Stomach (tissue), 9 donors: ENCODE results near the gene NR5A2. TPM values are rescaled to one million over a fixed set of nuclear protein-coding genes. Genes with fewer than 3 reads are reported as not detected.

ENCODE experiments used
- DNase-seq, 2 donors: peaks; one replicate each; pipeline versions ENCODE4 v3.0.0 to v3.0.0-alpha.2; 2013 to 2019
- H3K27ac ChIP-seq, 5 donors: fragments of 200-600 bp in 4 of 5; sonication (generic) in 4 of 5; one replicate each; pipeline ENCODE4 v1.5.1; 2013 to 2019; ENCODE audit warnings: mild to moderate bottlenecking in 1 of 5, moderate library complexity in 1 of 5
- H3K27me3 ChIP-seq, 3 donors: fragments of 200-600 bp; sonication (generic); one replicate each; pipeline ENCODE4 v1.5.1; 2017 to 2019; ENCODE audit warnings: mixed run types in 1 of 3
- H3K36me3 ChIP-seq, 4 donors: fragments of 200-600 bp; sonication (generic); 1 replicate in 3 of 4; 2 replicates in 1 of 4; pipeline ENCODE4 v1.5.1; 2016 to 2019
- H3K4me1 ChIP-seq, 4 donors: fragments of 200-600 bp; sonication (generic); one replicate each; pipeline ENCODE4 v1.5.1; 2016 to 2019
- H3K4me3 ChIP-seq, 4 donors: fragments of 200-600 bp; sonication (generic) in 3 of 4; one replicate each; pipeline ENCODE4 v1.5.1; 2016 to 2019; ENCODE audit warnings: mild to moderate bottlenecking in 1 of 4
- H3K9me3 ChIP-seq, 4 donors: fragments of 200-600 bp; sonication (generic); one replicate each; pipeline ENCODE4 v1.5.1; 2016 to 2019
- EP300 ChIP-seq: sonication (generic); formaldehyde crosslinking; IDR thresholded peaks from one replicate; pipeline ENCODE4 v1.6.1; 2017; ENCODE audit warnings: antibody characterized with exemption
- POLR2A ChIP-seq, 4 donors: fragments of 450-650 bp; IDR thresholded peaks; one replicate each; pipeline ENCODE4 v1.6.1; 2016; ENCODE audit warnings: antibody characterized with exemption in 4 of 4, control low read depth in 2 of 4, mild to moderate bottlenecking in 1 of 4, moderate library complexity in 1 of 4
- POLR2AphosphoS5 ChIP-seq, 3 donors: sonication (generic); formaldehyde crosslinking; IDR thresholded peaks; one replicate each; pipeline ENCODE4 v1.6.1; 2016; ENCODE audit warnings: antibody characterized with exemption in 3 of 3
- WGBS, 5 donors: extraction: QIAGEN DNeasy Blood & Tissue Kit in 3 of 5; methylation state at CpG; one replicate each; pipeline versions ENCODE4 v1.1.5 to v1.1.7; 2013 to 2018; 5-methylcytosine and 5-hydroxymethylcytosine counted together
- intact Hi-C: fragments of 100-400 bp; cut with DNase I; formaldehyde crosslinking; loops from one replicate; pipeline ENCODE4 v1.15.1; 2023; ENCODE audit warnings: low total_unique reads
- polyA plus RNA-seq, 3 donors: library from polyadenylated mRNA; stranded (reverse); fragments of 200-250 nt; gene quantifications; one replicate each; pipeline ENCODE4 v1.2.3, GENCODE V29; 2013
- total RNA-seq, 5 donors: library from RNA; depleted of rRNA; stranded (reverse); fragments of >200 nt; gene quantifications; one replicate each; pipeline versions ENCODE4 v1.1.0 to v1.2.3, GENCODE V29; 2014 to 2016
- TF ChIP-seq, protein P1 (sequence below), 7 experiments: fragments of 450-650 bp in 4 of 7; fragments of 200-600 bp in 3 of 7; sonication (generic) in 3 of 7; IDR thresholded peaks; one replicate each; pipeline ENCODE4 v1.5.1; 2016 to 2019; ENCODE audit warnings: antibody characterized with exemption in 7 of 7, control low read depth in 2 of 7, mild to moderate bottlenecking in 1 of 7
- donor health status: healthy with polysubstance abuse.
- donor health status: Bipolar disorder and iron deficiency.
- donor health status: healthy.

Gene NR5A2
- total and polyA plus RNA-seq, 8 donors, result 0.33 to 227 (median 0.46) TPM; not detected in 1

DNA sequence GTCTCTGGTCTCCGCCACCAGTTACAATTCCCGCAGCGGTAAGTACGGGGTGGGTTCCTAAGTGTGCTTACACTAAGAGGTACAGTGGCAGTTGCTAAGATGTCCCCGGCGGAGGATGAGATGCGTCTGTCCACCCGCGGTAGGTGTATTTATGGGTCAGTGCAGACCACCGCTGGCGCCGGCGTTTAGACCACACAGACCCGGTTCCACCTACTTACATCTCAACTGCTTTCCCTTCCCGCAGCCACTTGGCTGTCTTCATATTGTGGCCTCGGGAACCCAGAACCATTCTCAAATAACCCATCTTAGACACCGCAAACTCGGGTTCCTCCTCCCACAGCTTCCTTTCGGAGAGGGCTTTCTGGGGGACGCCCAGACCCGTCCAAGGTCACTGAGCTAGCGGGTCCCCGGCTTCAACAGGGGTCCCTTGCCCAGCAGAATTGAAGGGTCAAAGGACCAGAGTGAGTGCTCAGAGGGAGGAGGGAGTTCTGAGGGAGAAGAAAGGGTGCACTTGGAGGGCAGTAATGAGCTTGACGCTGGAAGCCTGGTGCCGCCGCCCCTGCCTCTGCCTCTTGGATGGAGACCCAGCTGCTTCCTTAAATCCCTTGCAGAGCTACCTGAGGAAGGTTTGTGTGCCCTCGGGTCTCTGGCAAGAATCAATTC, 8.6 kb downstream of the NR5A2 start:
- H3K4me3 ChIP-seq, result peak overlapping the region in 2 of 4 donors; percentile 8 to 33
- 17 to 21% (median 18%) methylated on average over 24 to 27 of the region's 27 CpGs for WGBS, 5 donors
- DNase-seq, result no peak
- intact Hi-C loops, result no loop called here
- no peak overlapping the region for H3K27ac ChIP-seq
- H3K27me3 ChIP-seq, result peaks cover 37 to 100% (median 74%) of the 10 kb centered on the region in 3 donors
- H3K9me3 ChIP-seq, result no peaks in the 10 kb centered on the region
- TF ChIP-seq POLR2A (IDR thresholded peaks at IDR 0.05) (no peak), EP300 (no peak), POLR2AphosphoS5 (IDR thresholded peaks at IDR 0.05) (no peak)
- TF ChIP-seq, protein P1, sequence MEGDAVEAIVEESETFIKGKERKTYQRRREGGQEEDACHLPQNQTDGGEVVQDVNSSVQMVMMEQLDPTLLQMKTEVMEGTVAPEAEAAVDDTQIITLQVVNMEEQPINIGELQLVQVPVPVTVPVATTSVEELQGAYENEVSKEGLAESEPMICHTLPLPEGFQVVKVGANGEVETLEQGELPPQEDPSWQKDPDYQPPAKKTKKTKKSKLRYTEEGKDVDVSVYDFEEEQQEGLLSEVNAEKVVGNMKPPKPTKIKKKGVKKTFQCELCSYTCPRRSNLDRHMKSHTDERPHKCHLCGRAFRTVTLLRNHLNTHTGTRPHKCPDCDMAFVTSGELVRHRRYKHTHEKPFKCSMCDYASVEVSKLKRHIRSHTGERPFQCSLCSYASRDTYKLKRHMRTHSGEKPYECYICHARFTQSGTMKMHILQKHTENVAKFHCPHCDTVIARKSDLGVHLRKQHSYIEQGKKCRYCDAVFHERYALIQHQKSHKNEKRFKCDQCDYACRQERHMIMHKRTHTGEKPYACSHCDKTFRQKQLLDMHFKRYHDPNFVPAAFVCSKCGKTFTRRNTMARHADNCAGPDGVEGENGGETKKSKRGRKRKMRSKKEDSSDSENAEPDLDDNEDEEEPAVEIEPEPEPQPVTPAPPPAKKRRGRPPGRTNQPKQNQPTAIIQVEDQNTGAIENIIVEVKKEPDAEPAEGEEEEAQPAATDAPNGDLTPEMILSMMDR (IDR thresholded peaks at IDR 0.05), result no peak
- no peaks in the 10 kb centered on the region for H3K36me3 ChIP-seq
- H3K4me1 ChIP-seq, result peaks cover 21 to 61% (median 47%) of the 10 kb centered on the region in 4 donors

DNA sequence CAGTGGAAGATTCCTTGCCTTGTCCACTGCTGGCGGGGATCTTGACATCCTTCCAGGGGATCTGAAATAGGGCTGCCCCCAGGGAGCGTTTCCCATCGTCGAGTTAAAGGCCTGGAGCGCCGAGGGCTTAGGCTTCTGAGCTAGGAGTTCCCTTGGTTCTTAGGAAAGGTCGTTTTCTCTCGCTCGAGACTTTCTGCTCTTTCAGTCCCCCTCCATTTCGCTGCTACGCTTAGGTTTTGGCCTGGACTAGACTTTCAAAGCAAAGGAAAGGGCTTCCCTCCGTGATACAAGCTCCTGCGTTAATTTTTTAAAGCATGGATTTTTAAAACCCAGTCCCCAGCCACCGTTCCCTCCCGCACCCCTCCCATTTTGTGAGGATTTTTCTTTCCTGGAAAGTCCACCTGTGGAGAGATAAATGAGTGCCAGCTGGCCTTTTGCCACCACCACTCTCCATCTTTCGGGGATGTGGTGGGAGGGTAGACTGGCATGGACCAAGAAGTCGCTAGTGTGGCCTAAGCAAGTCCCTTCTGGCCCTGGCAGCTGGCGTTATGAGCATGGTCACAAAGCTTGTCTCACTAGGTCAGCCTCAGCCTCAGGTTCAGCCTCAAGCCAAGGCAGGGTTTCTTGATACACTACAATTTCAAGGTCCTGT, 9.2 kb downstream of the NR5A2 start:
- H3K27ac ChIP-seq, result no peak overlapping the region

DNA sequence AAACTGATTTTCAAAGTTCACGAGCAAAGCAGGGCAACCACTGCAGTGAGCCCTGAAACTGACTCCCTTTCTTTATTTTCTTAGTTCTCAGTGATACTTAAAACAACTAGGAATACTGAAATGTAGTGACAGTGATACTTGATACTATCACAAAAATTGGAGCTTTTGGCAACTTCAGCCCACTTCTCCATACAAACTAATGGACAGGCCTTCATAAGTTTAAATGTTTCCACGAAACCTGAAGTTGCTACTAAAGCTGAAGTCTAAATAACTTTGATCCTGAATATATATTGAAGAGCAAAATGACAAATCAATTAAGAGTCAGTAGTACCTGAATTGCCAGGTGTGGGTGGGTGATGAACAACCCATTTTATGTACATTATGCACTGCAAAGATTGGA, 10.0 kb downstream of the NR5A2 start:
- DNase-seq, result no peak
- H3K4me3 ChIP-seq, result no peak overlapping the region
- WGBS, 5 donors, result 45 to 78% (median 68%) methylated on average over 2 of the region's 2 CpGs
- H3K27ac ChIP-seq, result no peak overlapping the region
- no peak for TF ChIP-seq POLR2A (IDR thresholded peaks at IDR 0.05)
- TF ChIP-seq, protein P1 (IDR thresholded peaks at IDR 0.05), result no peak
- no peak for TF ChIP-seq EP300
- TF ChIP-seq POLR2AphosphoS5 (IDR thresholded peaks at IDR 0.05), result no peak
- no peaks in the 10 kb centered on the region for H3K36me3 ChIP-seq
- no peaks in the 10 kb centered on the region for H3K9me3 ChIP-seq
- peaks cover 23 to 75% (median 55%) of the 10 kb centered on the region in 4 donors for H3K4me1 ChIP-seq
- H3K27me3 ChIP-seq, result peaks cover 48 to 100% (median 88%) of the 10 kb centered on the region in 3 donors
- intact Hi-C loops, result no loop called here

More for the DNA sequence above, 9.2 kb downstream of the NR5A2 start:
- no peak for TF ChIP-seq EP300
- Histone ChIP-seq H3K4me1 (peaks cover 21 to 67% (median 50%) of the 10 kb centered on the region in 4 donors), H3K27me3 (peaks cover 44 to 100% (median 81%) of the 10 kb centered on the region in 3 donors), H3K36me3 (no peaks in the 10 kb centered on the region), H3K9me3 (no peaks in the 10 kb centered on the region), H3K4me3 (no peak overlapping the region)
- DNase-seq, result no peak
- intact Hi-C loops, result no loop called here
- 30 to 46% (median 38%) methylated on average over 18 of the region's 18 CpGs for WGBS, 5 donors

DNA sequence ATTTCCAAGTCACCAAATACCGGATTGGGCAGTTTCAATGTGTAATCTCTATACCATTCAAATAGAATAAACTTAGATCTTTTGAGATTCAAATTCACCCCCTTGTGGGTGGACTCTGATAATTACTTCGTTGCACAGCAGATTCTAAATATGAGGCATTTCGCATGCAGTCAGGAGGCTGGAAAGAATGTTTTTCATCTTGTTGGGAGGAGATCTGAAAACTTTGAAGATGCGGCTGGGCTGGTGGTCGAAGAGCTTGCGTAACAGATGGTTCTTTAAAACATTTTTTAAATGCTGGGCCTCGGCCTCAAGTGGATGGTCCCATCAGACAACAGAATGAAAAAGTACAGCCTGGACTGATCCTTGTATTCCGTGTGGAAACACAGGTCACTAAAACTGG, 10.4 kb downstream of the NR5A2 start:
- Histone ChIP-seq H3K4me3 (no peak overlapping the region), H3K36me3 (no peaks in the 10 kb centered on the region), H3K9me3 (no peaks in the 10 kb centered on the region), H3K27ac (no peak overlapping the region), H3K4me1 (peaks cover 28 to 79% (median 59%) of the 10 kb centered on the region in 4 donors), H3K27me3 (peaks cover 48 to 100% (median 91%) of the 10 kb centered on the region in 3 donors)
- intact Hi-C loops, result no loop called here
- WGBS, 5 donors, result 53 to 60% (median 56%) methylated on average over 8 of the region's 8 CpGs
- TF ChIP-seq POLR2A (IDR thresholded peaks at IDR 0.05), result no peak
- TF ChIP-seq, protein P1 (IDR thresholded peaks at IDR 0.05), result no peak
- no peak for DNase-seq
